Measurements from ENCODE around the gene KDM2B.
"Not testable (repeated sequence)": the region's sequence is repeated elsewhere in the genome, so short reads cannot be mapped to it uniquely, and the experiment has no call there.

The KDM2B gene

DNA sequence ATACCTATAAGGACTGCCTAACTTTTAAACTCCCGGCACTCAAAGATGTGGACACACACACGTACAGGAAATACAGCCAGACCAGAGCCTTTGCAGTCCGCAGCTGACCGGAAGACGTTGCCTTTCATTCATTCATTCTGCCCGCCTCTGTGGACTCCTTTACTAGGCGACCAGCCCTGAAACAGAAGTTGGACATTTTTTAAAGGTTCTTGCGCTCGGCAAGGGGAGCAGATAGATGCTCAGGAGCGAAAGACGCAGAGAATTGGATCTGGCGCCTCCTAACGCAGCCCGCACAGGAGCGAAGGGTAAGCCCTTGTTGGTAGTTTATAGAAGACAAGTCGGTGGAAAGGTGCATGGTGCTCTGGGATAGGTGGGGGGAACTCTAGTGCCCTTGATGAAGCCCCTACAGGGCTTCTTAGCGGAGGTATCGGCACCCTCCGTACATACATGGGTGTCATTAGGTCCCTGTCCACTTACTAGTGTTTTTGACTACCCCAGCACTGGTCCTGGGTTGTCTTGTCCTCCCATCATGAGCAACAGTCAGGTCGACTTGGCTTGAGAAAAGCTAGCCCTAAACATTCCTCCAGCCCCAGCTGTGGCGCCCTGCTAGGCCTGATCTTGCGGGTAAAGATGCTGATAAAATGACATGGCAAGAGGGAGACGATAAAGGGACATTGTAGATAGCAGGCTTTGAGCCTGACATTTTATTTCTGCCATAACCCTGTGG lies at the start of gene KDM2B:
KDM2B (minus strand) TSS at position 65 of the 727 bp plus-strand sequence. CDS start 112 bp downstream, outside the sequence.
- DNase-seq: peak; percentile 50

DNA sequence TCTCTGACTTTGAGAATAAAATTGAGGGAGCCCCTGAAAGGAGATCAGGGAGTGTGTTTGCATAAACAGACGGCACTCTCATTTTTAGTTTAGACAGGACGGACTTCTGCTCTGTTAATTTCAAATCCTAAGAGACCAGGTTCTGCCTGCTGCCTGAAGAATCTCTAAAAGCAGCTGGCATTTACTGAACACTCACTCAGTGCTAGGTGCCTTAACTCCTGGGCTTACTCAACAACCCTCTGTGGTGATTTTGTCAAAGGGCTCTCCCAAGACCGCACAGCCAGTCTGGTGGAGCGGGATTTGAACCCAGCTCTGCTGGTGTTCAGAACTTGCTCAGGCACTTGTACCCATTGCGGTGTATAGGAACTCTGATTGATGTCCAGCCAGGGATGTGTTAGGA lies 47.7 kb upstream of the KDM2B start:
- DNase-seq: no peak

DNA sequence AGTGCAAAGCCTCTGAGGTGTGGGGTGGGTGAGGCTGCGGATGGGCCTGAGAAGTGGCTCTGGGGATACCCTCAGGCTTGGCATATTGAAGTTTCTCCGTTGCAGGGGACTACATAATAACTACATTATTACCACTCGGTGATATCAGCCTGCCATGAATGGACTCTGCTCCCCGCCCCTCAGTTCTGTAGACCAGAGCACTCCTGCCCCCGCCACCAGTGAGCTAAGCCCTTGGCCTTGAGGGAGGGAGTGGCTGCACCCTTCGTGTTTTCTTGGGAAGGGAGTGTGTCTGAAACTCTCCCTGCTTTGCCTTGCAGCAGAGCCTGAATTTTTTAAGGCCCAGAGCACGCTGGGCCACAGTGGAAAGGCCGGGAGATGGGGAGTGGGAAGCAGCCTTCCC lies 47.2 kb upstream of the KDM2B start:
- no peak for DNase-seq

DNA sequence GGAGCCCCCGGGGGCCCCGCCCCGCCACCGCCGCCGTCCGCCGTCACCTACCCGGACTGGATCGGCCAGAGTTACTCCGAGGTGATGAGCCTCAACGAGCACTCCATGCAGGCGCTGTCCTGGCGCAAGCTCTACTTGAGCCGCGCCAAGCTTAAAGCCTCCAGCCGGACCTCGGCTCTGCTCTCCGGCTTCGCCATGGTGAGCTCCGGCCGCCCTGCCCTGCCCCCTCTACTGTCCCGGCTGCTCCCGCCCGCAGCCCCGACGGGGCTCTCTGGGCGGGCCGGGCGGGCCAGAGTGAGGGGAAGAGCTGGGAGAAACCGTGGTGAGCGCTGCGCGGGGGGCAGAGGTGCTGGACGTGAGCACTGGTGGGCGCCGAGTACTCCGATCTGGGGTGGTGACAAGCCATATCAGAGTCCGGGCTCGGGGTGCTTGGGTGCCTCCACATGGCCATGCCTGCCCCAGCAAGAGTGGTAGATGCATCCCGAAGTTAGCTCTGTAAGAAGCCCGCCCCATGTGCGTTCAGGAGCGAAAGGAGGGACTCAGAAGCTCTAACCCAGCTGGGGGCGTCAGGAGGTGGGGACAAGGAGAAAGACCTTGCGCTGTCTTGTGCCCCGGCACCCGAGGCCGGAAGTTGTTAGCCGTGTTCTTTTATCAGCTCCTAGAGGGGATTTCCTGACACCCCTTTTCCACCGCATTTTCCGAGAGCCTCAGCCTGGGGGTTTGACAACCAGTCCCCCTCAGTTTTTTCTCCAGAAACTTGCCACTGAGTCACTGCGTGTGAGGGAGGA lies 46.2 kb upstream of the KDM2B start:
- DNase-seq: peak; percentile 78

DNA sequence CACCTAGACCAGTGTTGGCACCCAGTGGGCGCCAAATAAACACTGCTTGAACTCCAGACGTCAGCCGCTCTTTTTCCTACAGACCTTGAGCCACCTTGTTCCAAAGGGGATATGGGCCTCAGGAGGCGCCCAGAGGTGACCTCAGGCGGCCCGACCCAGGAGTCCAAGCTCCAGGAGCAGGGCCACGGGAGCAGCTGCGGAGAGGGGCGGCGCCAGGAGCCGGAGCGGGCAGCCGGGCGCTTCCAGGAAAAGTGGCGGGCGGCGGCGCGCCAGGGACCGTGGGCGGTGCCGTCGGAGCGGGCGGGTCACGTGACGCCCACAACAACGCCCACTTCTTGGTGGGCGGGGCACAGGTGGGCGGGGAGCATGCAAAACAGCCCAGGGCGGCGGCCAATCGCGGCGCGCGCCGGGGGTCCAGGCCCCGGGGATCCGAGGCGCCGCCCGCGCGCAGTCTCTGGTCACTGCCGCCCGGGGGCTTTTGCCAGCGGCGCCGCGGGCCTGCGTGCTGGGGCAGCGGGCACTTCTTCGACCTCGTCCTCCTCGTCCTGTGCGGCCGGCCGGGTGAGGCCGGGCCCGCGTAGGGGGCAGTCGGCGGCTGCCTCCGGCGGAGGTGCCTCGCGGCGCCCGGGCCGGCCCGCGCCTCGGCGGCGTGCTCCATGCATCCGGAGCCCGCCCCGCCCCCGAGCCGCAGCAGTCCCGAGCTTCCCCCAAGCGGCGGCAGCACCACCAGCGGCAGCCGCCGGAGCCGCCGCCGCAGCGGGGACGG lies 45.4 kb upstream of the KDM2B start, which contains the start of gene ORAI1:
ORAI1 (plus strand) TSS at position 444 of the 766 bp plus-strand sequence.
- peak; percentile 97 for DNase-seq

DNA sequence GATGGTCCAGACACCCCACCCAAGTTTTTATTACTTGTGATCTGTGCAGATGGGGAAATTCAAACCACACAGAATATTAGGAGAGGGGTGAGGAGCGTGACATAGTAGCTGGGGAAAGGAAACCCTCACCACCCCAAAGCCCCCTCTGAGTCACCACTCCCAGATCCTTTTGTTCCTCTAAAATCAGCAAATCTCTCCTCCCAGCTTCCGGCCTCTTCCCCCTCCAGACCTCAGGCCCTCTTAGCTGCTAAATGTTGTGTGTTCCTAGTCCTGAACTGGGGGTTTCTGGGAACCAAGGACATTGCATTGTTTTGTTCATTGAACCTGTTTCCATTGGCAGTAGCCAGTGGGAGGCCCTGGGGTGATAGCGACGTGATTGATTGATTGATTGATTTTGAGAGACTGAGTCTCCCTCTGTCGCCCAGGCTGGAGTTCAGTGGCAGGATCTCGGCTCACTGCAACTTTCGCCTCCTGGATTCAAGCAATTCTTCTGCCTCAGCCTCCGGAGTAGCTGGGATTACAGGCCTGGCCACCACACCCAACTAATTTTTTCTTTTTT lies 39.6 kb upstream of the KDM2B start:
- DNase-seq: no peak

DNA sequence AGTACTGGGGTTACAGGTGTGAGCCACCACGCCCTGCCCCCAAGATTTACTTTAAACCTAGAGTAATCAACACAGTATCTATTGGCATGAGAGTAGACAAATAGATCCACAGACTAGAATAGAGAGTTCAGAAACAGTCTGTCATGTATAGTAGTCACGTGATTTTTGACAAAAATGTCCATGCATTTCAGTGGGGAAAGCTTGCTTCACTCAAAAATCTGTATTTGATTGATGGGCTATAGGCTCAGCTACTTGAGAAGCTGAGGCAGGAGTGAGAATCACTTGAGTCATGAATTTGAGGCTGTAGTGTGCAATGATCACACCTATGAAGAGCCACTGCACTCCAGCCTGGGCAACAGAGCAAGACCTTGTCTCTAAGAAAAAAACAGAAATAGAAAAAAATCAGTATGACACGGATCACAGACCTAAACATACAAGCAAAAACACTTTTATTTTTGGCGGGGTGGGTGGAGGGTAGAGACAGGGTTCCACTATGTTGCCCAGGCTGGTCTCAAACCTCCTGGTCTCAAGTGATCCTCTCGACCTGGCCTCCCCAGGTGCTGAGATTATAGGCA lies 37.9 kb upstream of the KDM2B start:
- no peak for DNase-seq

DNA sequence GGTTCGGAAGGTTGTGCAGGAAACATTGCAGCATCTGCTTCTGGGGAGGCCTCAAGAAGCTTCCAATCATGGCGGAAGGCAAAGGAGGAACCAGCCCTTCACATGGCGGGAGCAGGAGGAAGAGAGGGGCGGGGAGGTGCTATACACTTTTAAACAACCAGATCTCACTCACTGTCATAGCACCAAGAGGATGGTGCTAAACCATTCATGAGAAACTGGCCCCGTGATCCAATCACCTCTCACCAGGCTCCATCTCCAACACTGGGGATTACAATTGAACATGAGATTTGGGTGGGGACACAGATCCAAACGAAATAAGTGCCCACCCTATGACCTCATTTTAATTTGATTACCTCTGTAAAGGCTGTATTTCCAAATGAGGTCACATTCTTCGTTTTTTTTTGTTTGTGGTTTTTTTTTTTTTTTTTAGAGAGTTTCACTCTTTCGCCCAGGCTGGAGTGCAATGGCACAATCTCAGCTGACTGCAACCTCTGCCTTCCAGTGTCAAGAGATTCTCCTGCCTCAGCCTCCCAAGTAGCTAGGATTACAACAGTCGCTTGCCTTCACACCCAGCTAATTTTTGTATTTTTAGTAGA lies 34.1 kb upstream of the KDM2B start:
- DNase-seq: no peak

DNA sequence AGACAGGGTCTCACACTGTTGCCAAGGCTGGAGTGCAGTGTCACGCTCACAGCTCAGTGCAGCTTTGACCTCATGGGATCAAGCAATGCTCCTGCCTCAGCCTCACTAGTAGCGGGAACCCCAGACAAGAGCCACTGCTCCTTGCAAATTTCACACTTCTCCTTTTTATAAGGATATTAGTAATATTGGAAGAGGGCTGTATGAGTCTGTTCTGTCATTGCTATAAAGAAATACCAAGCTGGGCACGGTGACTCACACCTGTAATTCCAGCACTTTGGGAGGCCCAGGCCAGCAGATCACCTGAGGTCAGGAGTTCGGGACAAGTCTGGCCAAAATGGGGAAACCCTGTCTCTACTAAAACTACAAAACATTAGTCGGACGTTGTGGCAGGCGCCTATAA lies 32.6 kb upstream of the KDM2B start:
- DNase-seq: no peak

DNA sequence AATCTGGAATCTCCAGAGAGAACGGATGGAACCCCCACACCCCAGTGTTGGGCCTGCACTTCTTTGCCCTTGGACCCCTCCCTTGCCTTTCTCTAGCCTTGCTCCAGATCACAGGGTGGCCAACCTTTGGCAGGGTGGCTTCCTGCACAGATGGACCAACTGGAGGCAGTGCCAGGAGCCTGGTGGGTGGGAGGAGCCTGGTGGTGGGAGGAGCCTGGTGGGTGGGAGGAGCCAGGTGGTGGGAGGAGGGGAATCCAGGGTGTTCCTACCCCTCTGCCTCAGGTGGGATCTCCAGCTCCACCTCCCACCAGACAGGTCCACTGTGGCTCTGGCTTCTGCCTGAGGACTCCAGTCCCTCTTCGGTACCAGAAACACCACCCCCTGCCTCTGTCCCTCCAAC lies 30.5 kb upstream of the KDM2B start:
- DNase-seq: no peak

DNA sequence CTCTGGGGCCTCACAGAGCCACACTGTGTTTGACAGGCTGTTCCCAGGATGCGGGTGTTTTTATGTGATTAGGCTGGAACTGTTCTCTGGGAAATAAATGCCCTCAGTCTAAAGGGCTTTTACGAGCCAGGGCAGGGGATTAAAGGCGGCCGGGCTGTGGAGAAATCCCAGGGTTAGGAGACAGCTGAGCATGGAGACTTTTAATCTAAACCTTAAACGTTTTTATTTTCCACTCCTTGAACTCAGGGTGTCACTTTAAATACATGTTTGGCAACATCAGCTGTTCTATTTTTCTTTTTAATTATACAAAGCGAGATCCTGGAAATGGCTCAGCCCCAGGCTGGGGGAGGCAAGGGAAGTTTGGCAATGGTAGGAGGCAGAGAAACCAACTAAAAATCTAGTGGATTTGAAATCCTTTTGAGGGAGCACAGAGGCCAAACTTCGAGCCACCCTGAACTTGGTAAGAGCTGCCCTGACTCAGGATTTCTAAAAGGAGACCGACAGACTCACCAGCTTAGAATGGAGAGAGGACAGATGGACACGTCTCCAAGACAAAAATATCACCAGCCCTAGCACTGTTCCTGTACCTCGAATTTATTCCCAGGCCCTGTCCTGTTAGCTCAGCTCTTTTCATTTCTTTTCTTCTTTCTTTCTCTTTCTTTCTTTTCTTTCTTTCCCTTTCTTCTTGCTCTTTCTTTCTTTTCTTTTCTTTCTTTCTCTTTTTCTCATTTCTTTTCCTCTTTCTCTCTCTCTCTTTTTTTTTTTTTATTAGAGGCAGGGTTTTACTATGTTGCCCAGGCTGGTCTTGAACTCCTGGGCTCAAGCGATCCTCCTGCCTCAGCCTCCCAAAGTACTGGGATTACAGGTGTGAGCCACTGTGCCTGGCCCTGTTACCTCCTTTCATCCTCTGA lies 29.7 kb upstream of the KDM2B start:
- no peak for DNase-seq

DNA sequence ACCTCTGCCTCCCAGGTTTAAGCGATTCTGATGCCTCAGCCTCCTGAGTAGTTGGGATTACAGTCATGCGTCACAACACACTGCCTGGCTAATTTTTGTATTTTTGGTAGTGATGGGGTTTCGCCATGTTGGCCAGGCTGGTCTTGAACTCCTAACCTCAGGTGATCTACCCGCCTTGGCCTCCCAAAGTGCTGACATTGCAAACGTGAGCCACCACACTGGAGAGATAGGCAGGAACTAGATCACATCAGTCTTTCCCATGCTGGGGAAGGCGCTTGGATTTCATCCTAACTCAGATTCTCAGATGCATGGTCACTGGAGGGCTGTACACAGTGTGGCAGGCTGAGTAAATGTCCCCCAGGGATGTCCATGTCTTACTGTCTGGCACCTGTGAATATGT lies 27.5 kb upstream of the KDM2B start:
- no peak for DNase-seq

DNA sequence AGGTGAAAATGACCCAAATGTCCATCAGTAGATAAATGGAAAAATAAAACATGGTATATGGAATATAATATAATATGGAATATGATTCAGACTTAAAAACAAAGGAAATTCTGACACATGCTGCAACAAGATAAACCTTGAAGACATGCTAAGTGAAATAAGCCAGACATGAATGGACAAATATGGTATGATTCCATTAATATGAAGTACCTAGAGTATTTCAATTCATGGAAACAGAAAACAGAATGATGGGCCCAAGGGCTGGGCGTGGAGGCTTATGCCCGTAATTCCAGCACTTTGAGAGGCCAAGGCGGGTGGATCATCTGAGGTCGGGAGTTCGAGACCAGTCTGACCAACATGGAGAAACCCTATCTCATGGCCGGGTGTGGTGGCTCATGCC lies 22.8 kb upstream of the KDM2B start:
- DNase-seq: no peak

DNA sequence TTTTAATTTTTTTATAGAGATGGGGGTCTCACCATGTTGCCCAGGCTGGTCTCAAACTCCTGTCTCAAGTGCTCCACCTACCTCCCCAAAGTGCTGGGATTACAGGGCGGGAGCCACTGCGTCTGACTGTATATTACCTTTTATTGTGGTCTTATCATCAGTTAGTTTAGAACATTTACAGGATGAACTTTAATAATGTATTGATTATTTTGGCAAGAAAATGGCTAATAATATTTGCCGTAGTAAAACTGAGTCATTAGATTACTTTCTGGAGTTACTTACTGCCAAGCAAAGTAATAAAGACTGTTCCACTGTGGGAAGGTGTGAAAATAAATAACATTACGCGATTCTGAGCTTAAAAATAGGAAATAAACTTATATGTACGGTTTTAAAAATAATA lies 21.9 kb upstream of the KDM2B start:
- no peak for DNase-seq

DNA sequence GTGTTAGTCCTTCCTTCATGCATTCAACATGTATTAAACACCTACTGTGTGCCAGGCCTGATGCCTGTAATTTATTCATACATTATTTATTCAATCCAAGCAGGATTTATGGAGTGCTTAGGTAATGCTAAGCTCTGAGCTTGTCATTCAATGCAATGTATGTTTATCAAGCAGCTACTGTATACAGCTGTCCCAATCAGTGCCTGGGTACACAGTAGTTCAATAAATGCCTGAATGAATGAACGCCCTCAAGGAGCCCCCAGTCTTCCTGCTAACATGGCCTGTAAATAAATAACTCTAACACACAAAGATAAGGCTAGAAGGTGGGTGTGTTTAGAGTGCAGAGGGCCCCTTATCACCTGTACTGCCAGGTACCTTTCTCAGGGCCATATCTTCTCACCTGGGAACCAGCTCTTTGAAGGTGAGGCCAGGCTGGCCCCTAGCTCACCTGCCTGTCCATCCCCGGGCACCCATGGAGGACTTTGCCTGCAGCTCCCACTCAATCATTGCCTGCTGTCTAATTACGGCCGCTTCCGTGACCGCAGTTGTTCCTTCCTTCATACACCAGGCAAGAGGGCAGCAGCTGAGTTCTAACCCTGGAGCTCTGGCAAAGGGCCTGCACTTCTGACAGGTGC lies 20.0 kb upstream of the KDM2B start:
- no peak for DNase-seq

DNA sequence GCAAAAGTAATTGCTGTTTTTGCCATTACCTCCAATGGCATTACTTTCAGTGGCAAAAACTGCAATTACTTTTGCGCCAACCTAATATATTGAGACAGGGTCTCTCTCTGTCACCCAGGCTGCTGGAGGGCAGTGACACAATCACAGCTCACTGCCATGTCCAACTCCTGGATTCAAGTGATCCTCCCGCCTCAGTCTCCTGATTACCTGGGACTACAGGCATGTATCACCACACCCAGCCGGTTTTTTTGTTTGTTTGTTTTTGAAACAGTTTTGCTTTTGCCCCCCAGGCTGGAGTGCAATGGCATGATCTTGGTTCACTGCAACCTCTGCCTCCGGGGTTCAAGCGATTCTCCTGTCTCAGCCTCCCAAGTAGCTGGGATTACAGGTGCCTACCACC lies 15.7 kb upstream of the KDM2B start:
- DNase-seq: no peak

DNA sequence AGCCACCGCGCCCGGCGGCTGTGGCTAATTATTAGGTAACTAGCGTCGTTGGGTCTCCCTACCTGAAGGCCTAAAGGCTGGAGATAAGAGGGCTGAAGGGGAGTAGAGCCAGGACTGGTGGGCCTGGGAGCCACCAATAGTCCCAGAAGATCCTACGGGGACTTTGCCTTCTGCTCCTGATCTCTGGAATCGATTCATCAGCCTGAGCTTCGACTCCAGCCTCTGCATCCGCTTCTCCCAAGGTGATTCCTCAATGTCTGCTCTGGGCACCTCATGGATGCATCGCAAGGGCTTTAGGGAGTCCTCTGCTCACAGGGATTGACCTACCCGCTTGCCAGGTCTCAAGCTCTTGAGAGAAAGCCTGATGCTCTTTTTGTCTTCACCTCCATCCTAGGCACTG lies 14.7 kb upstream of the KDM2B start:
- DNase-seq: no peak

DNA sequence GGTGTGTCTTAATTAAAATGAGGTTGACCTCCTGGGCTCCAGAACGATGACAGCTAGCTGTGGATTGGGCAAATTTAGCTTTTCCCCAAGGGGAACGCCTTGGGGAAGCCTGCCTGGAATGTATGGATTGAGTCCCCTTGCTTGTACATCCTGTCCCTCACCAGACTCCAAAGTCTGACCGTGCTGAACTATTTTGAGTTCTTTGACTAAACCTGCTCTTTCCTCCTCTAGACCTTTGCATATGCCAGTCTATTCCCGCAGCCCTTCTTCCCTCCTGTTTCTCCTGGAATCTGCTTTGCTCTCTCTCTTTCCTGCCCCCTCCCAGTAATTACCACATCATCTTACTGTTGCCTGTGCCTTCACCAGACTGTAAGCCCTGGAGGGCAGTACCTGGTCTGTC lies 11.5 kb upstream of the KDM2B start:
- no peak for DNase-seq

DNA sequence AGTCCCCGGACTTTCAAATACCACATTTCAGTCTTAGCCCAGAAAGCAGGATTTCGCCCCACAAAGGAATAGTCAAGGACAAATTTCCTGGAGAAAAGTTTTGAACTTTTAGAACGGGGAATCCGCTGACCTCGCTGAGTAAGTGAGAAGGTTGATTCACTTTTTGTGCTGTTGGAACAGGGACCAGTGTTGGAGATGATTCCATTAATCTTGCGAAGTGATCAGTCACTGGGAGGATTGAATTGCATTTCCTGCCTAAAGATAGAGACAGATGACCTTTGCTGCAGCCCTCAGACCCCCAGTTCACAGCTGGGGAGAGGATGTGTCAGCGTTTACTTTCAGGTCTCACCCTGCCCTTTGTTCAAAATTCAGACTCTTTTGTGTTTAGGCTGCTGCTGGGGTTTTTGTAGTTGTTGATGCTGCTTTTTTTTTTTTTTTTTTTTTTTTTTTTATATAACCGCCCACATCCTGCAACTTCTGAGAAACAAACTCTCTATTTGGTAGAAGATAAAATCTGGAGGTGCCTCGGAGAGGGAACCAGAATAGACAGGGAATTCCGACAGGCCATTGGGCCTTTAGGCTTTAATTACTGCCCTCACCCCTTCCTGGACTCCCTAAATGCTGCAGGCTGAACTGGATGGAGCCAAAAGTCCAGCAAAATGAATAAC lies 9.8 kb upstream of the KDM2B start:
- peak; percentile 50 for DNase-seq

DNA sequence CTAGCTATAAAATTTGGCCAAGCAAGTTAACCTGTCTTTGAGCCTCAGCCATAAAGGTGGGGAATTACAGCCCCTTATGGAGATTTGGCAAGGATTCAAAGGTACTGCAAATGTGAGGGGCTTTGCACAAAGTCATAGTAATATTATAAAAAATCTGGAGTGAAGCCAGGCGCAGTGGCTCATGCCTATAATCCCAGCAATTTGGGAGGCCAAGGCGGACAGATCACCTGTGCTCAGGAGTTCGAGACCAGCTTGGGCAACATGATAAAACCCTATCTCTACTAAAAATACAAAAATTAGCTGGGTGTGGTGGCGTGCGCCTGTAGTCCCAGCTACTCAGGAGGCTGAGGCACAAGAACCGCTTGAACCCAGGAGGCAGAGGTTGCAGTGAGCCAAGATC lies 4.1 kb upstream of the KDM2B start:
- DNase-seq: not testable (repeated sequence)
